Stimulated activated CD8-positive, alpha-beta memory T cell treated with anti-CD3 and anti-CD28 coated beads, Interleukin-7, amount 100 ng/mL, for 1 hour (primary cell): ENCODE measurements around the gene PSG1.
"Not testable (repeated sequence)": the region's sequence is repeated elsewhere in the genome, so short reads cannot be mapped to it uniquely, and the experiment has no call there.

ENCODE experiments used
- DNase-seq, 2 donors: peaks; one replicate each; pipeline ENCODE4 v3.0.0-alpha.2; 2020; ENCODE audit warnings: low read depth in 2 of 2

PSG1 gene

GRCh38 chr19:42821306-42821977 is 58.1 kb downstream of the PSG1 start:
- not testable (repeated sequence) for DNase-seq

GRCh38 chr19:42819960-42820650 is 59.4 kb downstream of the PSG1 start:
- not testable (repeated sequence) for DNase-seq

- no peak for DNase-seq
Observed at GRCh38 chr19:42816894-42817293, 62.6 kb downstream of the PSG1 start.
